Activated CD4-positive, CD25-positive, alpha-beta regulatory T cell treated with anti-CD3 and anti-CD28 coated beads, Interleukin-2, amount 50 U/mL, for 24 hours (primary cell): ENCODE measurements around the gene BIRC7.
"Not testable (repeated sequence)": the region's sequence is repeated elsewhere in the genome, so short reads cannot be mapped to it uniquely, and the experiment has no call there.

ENCODE experiments used
- ATAC-seq, 2 donors: fragments of 150-1000 bp; cut with Tn5 transposase; one replicate each; pipeline ENCODE4 v1.10.0; 2021; ENCODE audit warnings: mild to moderate bottlenecking in 1 of 2, moderate library complexity in 1 of 2

Gene BIRC7

GRCh38 chr20:63208346-63208909 lies 27.3 kb upstream of the BIRC7 start:
- no peak for ATAC-seq

GRCh38 chr20:63210011-63210605 lies 25.6 kb upstream of the BIRC7 start:
- ATAC-seq = no peak

GRCh38 chr20:63212393-63212730 lies 23.3 kb upstream of the BIRC7 start:
- no peak for ATAC-seq

- no peak for ATAC-seq
Observed at GRCh38 chr20:63212792-63213191, 22.9 kb upstream of the BIRC7 start.

- no peak for ATAC-seq
Observed at GRCh38 chr20:63214514-63214913, 21.2 kb upstream of the BIRC7 start.

- ATAC-seq = no peak
Observed at GRCh38 chr20:63215101-63216040, 20.3 kb upstream of the BIRC7 start.

GRCh38 chr20:63216041-63216848 lies 19.5 kb upstream of the BIRC7 start, which contains the start of gene YTHDF1:
Gene YTHDF1 (minus strand): TSS chr20:63216131. CDS start chr20:63215892, 239 bp downstream.
- ATAC-seq = peak; percentile 95

GRCh38 chr20:63216849-63217471 lies 18.7 kb upstream of the BIRC7 start:
- no peak for ATAC-seq

GRCh38 chr20:63217706-63218105 lies 18.0 kb upstream of the BIRC7 start:
- no peak for ATAC-seq

GRCh38 chr20:63218701-63219446 lies 16.8 kb upstream of the BIRC7 start:
- ATAC-seq = no peak

GRCh38 chr20:63219447-63219821 lies 16.3 kb upstream of the BIRC7 start:
- ATAC-seq = no peak

- ATAC-seq = no peak
Observed at GRCh38 chr20:63219866-63220521, 15.7 kb upstream of the BIRC7 start.

GRCh38 chr20:63220696-63221399 lies 14.9 kb upstream of the BIRC7 start:
- ATAC-seq = no peak

GRCh38 chr20:63221400-63222053 lies 14.2 kb upstream of the BIRC7 start:
- ATAC-seq = not testable (repeated sequence)

- ATAC-seq = no peak
Observed at GRCh38 chr20:63222541-63222940, 13.2 kb upstream of the BIRC7 start.

GRCh38 chr20:63223121-63223825 lies 12.4 kb upstream of the BIRC7 start:
- ATAC-seq = peak; percentile 55 to 68

- ATAC-seq = no peak
Observed at GRCh38 chr20:63223826-63224207, 11.9 kb upstream of the BIRC7 start.

- ATAC-seq = peak in 1 of 2 donors; percentile 16
Observed at GRCh38 chr20:63224412-63225081, 11.2 kb upstream of the BIRC7 start.

- no peak for ATAC-seq
Observed at GRCh38 chr20:63225082-63225454, 10.6 kb upstream of the BIRC7 start.
